HepG2 (cell line): Measurements from ENCODE around the gene CAMTA1. TPM values are rescaled to one million over a fixed set of nuclear protein-coding genes. Genes with fewer than 3 reads are reported as not detected.

Source experiments
- ATAC-seq: fragments of 200-7000 bp; cut with Tn5 transposase; 3 replicates; pipeline ENCODE4 v1.9.1; 2020; ENCODE audit warnings: mild to moderate bottlenecking, moderate library complexity
- BruUV-seq: library from RNA; stranded (reverse); fragments of 400-500 nt; replicated peaks from 2 replicates; lab custom pipeline; 2021; lab: Mats Ljungman, UMichigan
- CTCF ChIA-PET: fragments of 300-600 bp; formaldehyde crosslinking; extraction: SDS; loops from one replicate; lab custom pipeline; 2021; ENCODE audit warnings: low total read pairs, inconsistent platforms, low intra/inter-chr PET ratio; lab: Yijun Ruan, JAX
- POLR2A ChIA-PET: fragments of 350-600 bp; sonication (Branson Sonifier 250); formaldehyde crosslinking; loops from one replicate; lab custom pipeline; 2020; ENCODE audit warnings: antibody characterized with exemption, inconsistent platforms; lab: Yijun Ruan, JAX
- DNase-seq: peaks from one replicate; pipeline ENCODE4 v3.0.0-alpha.2; 2015; ENCODE audit warnings: low spot score
- FAIRE-seq: peaks from 3 replicates; lab custom pipeline; 2011; peaks lifted over from hg19 to GRCh38; lab: Jason Lieb, UNC
- H2AFZ ChIP-seq: one replicate; pipeline ENCODE4 v1.6.1; 2011; ENCODE audit warnings: low read length, inconsistent platforms
- H3K27ac ChIP-seq: fragments of 300-600 bp; 3 replicates; pipeline ENCODE4 v1.8.0; 2011; ENCODE audit warnings: mixed run types, mild to moderate bottlenecking, mixed read lengths, low read length, inconsistent platforms; ENCODE audit not compliant: insufficient read depth; ENCODE audit errors: extremely low read length
- H3K27me3 ChIP-seq, 2 experiments: fragments of 200-600 bp in 1 of 2; 2 replicates in 1 of 2; 3 replicates in 1 of 2; pipeline versions ENCODE4 v1.6.0 to v1.8.0; 2011; ENCODE audit warnings: low read length in 2 of 2, mild to moderate bottlenecking in 2 of 2, moderate library complexity in 2 of 2, inconsistent platforms in 1 of 2; ENCODE audit not compliant: insufficient read depth in 2 of 2, control insufficient read depth in 1 of 2
- H3K36me3 ChIP-seq, 2 experiments: fragments of 200-600 bp in 1 of 2; replicated peaks in 1 of 2; 2 replicates in 1 of 2; 3 replicates in 1 of 2; pipeline versions ENCODE4 v1.5.1 to v1.8.0; 2011; ENCODE audit warnings: low read length in 2 of 2, inconsistent platforms in 1 of 2; ENCODE audit not compliant: insufficient read depth in 2 of 2, control insufficient read depth in 1 of 2
- H3K4me1 ChIP-seq: 2 replicates; pipeline ENCODE4 v1.5.1; 2012; ENCODE audit warnings: low read length, inconsistent platforms; ENCODE audit not compliant: insufficient read depth
- H3K4me2 ChIP-seq: 2 replicates; pipeline ENCODE4 v1.6.0; 2011; ENCODE audit warnings: low read depth, low read length, inconsistent platforms
- H3K4me3 ChIP-seq, 3 experiments: fragments of 200-600 bp in 1 of 3; sonication (generic), shearing (Covaris generic) in 1 of 3; replicated peaks in 1 of 3; 2 replicates each; pipeline ENCODE4 v1.5.1; 2011 to 2016; ENCODE audit warnings: low read length in 3 of 3, inconsistent platforms in 2 of 3, low read depth in 2 of 3, mild to moderate bottlenecking in 2 of 3, control low read depth in 1 of 3, mixed read lengths in 1 of 3; ENCODE audit not compliant: insufficient read depth in 1 of 3
- H3K79me2 ChIP-seq: one replicate; pipeline ENCODE4 v1.6.1; 2011; ENCODE audit warnings: low read length, inconsistent platforms; ENCODE audit not compliant: insufficient read depth
- H3K9ac ChIP-seq: 2 replicates; pipeline ENCODE4 v1.6.0; 2011; ENCODE audit warnings: mild to moderate bottlenecking, low read depth, low read length, inconsistent platforms; ENCODE audit not compliant: insufficient read depth
- H3K9me3 ChIP-seq: 2 replicates; pipeline ENCODE4 v1.5.1; 2012; ENCODE audit warnings: mild to moderate bottlenecking, low read length
- H4K20me1 ChIP-seq: 2 replicates; pipeline ENCODE4 v1.6.0; 2011; ENCODE audit warnings: inconsistent platforms, mild to moderate bottlenecking, low read length, moderate library complexity; ENCODE audit not compliant: insufficient read depth
- ATAD3A ChIP-seq: sonication (generic); formaldehyde crosslinking; IDR thresholded peaks from 2 replicates; pipeline ENCODE4 v1.4.0; 2020; ENCODE audit warnings: missing genetic modification reagents
- BCLAF1 ChIP-seq: fragments of 450-650 bp; IDR thresholded peaks from 2 replicates; pipeline ENCODE4 v1.6.1; 2017; ENCODE audit warnings: mild to moderate bottlenecking
- CREBL2 ChIP-seq: sonication (generic); formaldehyde crosslinking; IDR thresholded peaks from 2 replicates; pipeline ENCODE4 v1.8.1; 2023; ENCODE audit warnings: missing genetic modification reagents, mild to moderate bottlenecking, borderline replicate concordance
- FOXK2 ChIP-seq: fragments of 450-650 bp; IDR thresholded peaks from 2 replicates; pipeline ENCODE4 v1.6.1; 2016
- JARID2 ChIP-seq: sonication (generic); formaldehyde crosslinking; IDR thresholded peaks from 2 replicates; pipeline ENCODE4 v1.8.1; 2023; ENCODE audit warnings: missing genetic modification reagents, inconsistent platforms; ENCODE audit not compliant: insufficient replicate concordance
- SALL2 ChIP-seq: sonication (generic); formaldehyde crosslinking; IDR thresholded peaks from 2 replicates; pipeline ENCODE4 v1.8.1; 2023; ENCODE audit warnings: mild to moderate bottlenecking, missing genetic modification reagents, inconsistent platforms
- WIZ ChIP-seq: sonication (generic); formaldehyde crosslinking; IDR thresholded peaks from 2 replicates; pipeline ENCODE4 v1.5.1; 2020; ENCODE audit warnings: mild to moderate bottlenecking, missing genetic modification reagents
- ZFP41 ChIP-seq: sonication (generic); formaldehyde crosslinking; IDR thresholded peaks from 2 replicates; pipeline ENCODE4 v1.4.0; 2020; ENCODE audit warnings: mild to moderate bottlenecking, missing genetic modification reagents, borderline replicate concordance
- ZNF136 ChIP-seq: sonication (generic); formaldehyde crosslinking; IDR thresholded peaks from 2 replicates; pipeline ENCODE4 v1.8.1; 2022; ENCODE audit warnings: low read depth, mild to moderate bottlenecking, moderate library complexity, missing genetic modification reagents
- ZSCAN30 ChIP-seq: sonication (generic); formaldehyde crosslinking; IDR thresholded peaks from 2 replicates; pipeline ENCODE4 v1.5.0; 2020; ENCODE audit warnings: mild to moderate bottlenecking, missing genetic modification reagents
- WGBS: methylation state at CpG from one replicate; pipeline ENCODE4 v1.1.6; 2017; ENCODE audit warnings: low lambda C conversion rate; 5-methylcytosine and 5-hydroxymethylcytosine counted together
- in situ Hi-C: cut with HindIII; loops from 2 replicates; pipeline ENCODE4 v1.10.0; 2017; ENCODE audit warnings: low pct_unique_long_range_greater_than_20kb; ENCODE audit not compliant: extremely low pct_ligation_motif_present
- intact Hi-C: fragments of 100-400 bp; cut with micrococcal nuclease; formaldehyde crosslinking; loops from one replicate; pipeline ENCODE4 v1.10.0; 2022; ENCODE audit not compliant: unreplicated experiment
- polyA plus RNA-seq, 8 experiments: library from polyadenylated mRNA; depleted of rRNA in 3 of 8; stranded (reverse) in 7 of 8; unstranded in 1 of 8; fragments of >200 nt; fragmentation: Illumina TruSeq in 4 of 8; extraction: Trizol in 4 of 8; gene quantifications; 2 replicates each; pipeline versions ENCODE4 v1.2.1 to v1.2.3, GENCODE V29; 2011 to 2016; ENCODE audit warnings: low read depth in 4 of 8, missing spikeins in 1 of 8, mixed read lengths in 1 of 8; ENCODE audit not compliant: insufficient read depth in 1 of 8
- total RNA-seq, 5 experiments: library from RNA; depleted of rRNA; stranded (reverse); fragments of >200 nt; fragmentation: Illumina TruSeq; extraction: Trizol; gene quantifications; 2 replicates each; pipeline ENCODE4 v1.2.3, GENCODE V29; 2016; ENCODE audit warnings: low read depth in 1 of 5
- TF ChIP-seq, protein P1 (sequence below): sonication (generic); formaldehyde crosslinking; IDR thresholded peaks from 2 replicates; pipeline ENCODE4 v1.5.0; 2020; ENCODE audit warnings: missing genetic modification reagents
- TF ChIP-seq, protein P2 (sequence below): sonication (generic); formaldehyde crosslinking; IDR thresholded peaks from 2 replicates; pipeline ENCODE4 v1.5.0; 2020; ENCODE audit warnings: mild to moderate bottlenecking, missing genetic modification reagents, borderline replicate concordance

CAMTA1 gene
- total and polyA plus RNA-seq, 2 of the 13 experiments (the other 11 are each of a cell fraction or from before 2014, with no cell fraction given) = 25.0 to 36.4 TPM

- BruUV-seq = no TSS peak
- POLR2A ChIA-PET = no interaction called here
- ATAC-seq (no peak), DNase-seq (no peak), FAIRE-seq (no peak)
- Histone ChIP-seq H4K20me1 (no peaks in the 10 kb centered on the region), H3K27me3 (peaks cover 9 to 55% of the 10 kb centered on the region in 2 experiments), H3K4me2 (no peak overlapping the region), H3K4me1 (no peaks in the 10 kb centered on the region), H3K27ac (no peak overlapping the region), H3K9me3 (no peaks in the 10 kb centered on the region), H2AFZ (no peak overlapping the region), H3K36me3 (no peaks in the 10 kb centered on the region), H3K4me3 (no peak overlapping the region), H3K79me2 (no peaks in the 10 kb centered on the region), H3K9ac (no peak overlapping the region)
- 46% methylated on average over 16 of the region's 16 CpGs for WGBS
- CTCF ChIA-PET = no interaction called here
- in situ Hi-C loops = no loop called here
- intact Hi-C loops = no loop called here
- TF ChIP-seq WIZ (CRISPR knock-in tag) (no peak), ZSCAN30 (no peak), JARID2 (CRISPR knock-in tag) (no peak), FOXK2 (no peak), ATAD3A (no peak), BCLAF1 (no peak), ZFP41 (CRISPR knock-in tag) (no peak), CREBL2 (CRISPR knock-in tag) (no peak), SALL2 (CRISPR knock-in tag) (no peak), ZNF136 (CRISPR knock-in tag) (no peak)
- TF ChIP-seq, protein P1, sequence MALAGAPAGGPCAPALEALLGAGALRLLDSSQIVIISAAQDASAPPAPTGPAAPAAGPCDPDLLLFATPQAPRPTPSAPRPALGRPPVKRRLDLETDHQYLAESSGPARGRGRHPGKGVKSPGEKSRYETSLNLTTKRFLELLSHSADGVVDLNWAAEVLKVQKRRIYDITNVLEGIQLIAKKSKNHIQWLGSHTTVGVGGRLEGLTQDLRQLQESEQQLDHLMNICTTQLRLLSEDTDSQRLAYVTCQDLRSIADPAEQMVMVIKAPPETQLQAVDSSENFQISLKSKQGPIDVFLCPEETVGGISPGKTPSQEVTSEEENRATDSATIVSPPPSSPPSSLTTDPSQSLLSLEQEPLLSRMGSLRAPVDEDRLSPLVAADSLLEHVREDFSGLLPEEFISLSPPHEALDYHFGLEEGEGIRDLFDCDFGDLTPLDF = no peak
- TF ChIP-seq, protein P2, sequence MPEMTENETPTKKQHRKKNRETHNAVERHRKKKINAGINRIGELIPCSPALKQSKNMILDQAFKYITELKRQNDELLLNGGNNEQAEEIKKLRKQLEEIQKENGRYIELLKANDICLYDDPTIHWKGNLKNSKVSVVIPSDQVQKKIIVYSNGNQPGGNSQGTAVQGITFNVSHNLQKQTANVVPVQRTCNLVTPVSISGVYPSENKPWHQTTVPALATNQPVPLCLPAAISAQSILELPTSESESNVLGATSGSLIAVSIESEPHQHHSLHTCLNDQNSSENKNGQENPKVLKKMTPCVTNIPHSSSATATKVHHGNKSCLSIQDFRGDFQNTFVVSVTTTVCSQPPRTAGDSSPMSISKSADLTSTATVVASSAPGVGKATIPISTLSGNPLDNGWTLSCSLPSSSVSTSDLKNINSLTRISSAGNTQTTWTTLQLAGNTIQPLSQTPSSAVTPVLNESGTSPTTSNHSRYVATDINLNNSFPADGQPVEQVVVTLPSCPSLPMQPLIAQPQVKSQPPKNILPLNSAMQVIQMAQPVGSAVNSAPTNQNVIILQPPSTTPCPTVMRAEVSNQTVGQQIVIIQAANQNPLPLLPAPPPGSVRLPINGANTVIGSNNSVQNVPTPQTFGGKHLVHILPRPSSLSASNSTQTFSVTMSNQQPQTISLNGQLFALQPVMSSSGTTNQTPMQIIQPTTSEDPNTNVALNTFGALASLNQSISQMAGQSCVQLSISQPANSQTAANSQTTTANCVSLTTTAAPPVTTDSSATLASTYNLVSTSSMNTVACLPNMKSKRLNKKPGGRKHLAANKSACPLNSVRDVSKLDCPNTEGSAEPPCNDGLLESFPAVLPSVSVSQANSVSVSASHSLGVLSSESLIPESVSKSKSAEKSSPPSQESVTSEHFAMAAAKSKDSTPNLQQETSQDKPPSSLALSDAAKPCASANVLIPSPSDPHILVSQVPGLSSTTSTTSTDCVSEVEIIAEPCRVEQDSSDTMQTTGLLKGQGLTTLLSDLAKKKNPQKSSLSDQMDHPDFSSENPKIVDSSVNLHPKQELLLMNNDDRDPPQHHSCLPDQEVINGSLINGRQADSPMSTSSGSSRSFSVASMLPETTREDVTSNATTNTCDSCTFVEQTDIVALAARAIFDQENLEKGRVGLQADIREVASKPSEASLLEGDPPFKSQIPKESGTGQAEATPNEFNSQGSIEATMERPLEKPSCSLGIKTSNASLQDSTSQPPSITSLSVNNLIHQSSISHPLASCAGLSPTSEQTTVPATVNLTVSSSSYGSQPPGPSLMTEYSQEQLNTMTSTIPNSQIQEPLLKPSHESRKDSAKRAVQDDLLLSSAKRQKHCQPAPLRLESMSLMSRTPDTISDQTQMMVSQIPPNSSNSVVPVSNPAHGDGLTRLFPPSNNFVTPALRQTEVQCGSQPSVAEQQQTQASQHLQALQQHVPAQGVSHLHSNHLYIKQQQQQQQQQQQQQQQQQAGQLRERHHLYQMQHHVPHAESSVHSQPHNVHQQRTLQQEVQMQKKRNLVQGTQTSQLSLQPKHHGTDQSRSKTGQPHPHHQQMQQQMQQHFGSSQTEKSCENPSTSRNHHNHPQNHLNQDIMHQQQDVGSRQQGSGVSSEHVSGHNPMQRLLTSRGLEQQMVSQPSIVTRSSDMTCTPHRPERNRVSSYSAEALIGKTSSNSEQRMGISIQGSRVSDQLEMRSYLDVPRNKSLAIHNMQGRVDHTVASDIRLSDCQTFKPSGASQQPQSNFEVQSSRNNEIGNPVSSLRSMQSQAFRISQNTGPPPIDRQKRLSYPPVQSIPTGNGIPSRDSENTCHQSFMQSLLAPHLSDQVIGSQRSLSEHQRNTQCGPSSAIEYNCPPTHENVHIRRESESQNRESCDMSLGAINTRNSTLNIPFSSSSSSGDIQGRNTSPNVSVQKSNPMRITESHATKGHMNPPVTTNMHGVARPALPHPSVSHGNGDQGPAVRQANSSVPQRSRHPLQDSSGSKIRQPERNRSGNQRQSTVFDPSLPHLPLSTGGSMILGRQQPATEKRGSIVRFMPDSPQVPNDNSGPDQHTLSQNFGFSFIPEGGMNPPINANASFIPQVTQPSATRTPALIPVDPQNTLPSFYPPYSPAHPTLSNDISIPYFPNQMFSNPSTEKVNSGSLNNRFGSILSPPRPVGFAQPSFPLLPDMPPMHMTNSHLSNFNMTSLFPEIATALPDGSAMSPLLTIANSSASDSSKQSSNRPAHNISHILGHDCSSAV (CRISPR knock-in tag) = no peak
Measured at GRCh38 chr1:6975331-6976043, 190.2 kb downstream of the CAMTA1 start.
